ENCODE measurements around the gene SIAH3. TPM values are rescaled to one million over a fixed set of nuclear protein-coding genes. Genes with fewer than 3 reads are reported as not detected.

SIAH3 gene
- total and polyA plus RNA-seq, 10 donors: under 0.01 to 0.20 (median 0.06) TPM; not detected in 1

DNA sequence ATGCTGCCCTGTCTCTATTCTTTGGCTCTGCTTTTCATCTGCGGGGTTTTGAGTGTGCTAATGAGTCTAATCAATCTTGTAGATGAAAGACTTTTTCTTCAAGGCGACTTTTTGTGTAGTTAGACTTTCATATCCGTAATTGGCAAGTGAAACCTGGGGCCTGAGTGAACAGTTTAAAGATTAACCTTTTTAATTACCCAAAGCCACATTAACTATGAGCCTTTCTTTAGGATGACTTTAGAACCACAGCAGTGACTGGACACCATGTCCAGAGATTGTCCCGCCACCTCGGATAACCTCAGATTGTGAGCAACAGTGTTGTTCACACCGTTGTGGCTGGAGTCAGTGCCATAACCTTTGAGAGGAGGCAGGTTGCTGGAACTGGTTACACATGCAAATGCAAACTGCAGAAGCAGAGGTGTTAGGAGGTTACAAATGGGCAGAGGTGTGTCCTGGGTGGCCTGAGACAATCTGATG is 58.7 kb downstream of the SIAH3 start:
- intact Hi-C loops (cut with DNase I; ENCODE audit: low total_unique reads): no loop called here
- H3K4me1 ChIP-seq: no peaks in the 10 kb centered on the region
- no peak for DNase-seq
- H3K27ac ChIP-seq: no peak overlapping the region
- TF ChIP-seq POLR2A (IDR thresholded peaks at IDR 0.05) (no peak), POLR2AphosphoS5 (IDR thresholded peaks at IDR 0.05) (no peak)
- TF ChIP-seq, protein P1, sequence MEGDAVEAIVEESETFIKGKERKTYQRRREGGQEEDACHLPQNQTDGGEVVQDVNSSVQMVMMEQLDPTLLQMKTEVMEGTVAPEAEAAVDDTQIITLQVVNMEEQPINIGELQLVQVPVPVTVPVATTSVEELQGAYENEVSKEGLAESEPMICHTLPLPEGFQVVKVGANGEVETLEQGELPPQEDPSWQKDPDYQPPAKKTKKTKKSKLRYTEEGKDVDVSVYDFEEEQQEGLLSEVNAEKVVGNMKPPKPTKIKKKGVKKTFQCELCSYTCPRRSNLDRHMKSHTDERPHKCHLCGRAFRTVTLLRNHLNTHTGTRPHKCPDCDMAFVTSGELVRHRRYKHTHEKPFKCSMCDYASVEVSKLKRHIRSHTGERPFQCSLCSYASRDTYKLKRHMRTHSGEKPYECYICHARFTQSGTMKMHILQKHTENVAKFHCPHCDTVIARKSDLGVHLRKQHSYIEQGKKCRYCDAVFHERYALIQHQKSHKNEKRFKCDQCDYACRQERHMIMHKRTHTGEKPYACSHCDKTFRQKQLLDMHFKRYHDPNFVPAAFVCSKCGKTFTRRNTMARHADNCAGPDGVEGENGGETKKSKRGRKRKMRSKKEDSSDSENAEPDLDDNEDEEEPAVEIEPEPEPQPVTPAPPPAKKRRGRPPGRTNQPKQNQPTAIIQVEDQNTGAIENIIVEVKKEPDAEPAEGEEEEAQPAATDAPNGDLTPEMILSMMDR (IDR thresholded peaks at IDR 0.05 in 8 of 11, conservative IDR thresholded peaks at IDR 0.05 in 3 of 11): no peak
- H3K27me3 ChIP-seq (replicated peaks in 1 of 7): no peaks in the 10 kb centered on the region
- no peaks in the 10 kb centered on the region for H3K36me3 ChIP-seq
- WGBS, 5 donors: 73 to 81% (median 79%) methylated on average over 6 of the region's 6 CpGs
- no peak overlapping the region for H3K4me3 ChIP-seq
- peaks cover 0 to 7% (median 0%) of the 10 kb centered on the region in 8 donors for H3K9me3 ChIP-seq

DNA sequence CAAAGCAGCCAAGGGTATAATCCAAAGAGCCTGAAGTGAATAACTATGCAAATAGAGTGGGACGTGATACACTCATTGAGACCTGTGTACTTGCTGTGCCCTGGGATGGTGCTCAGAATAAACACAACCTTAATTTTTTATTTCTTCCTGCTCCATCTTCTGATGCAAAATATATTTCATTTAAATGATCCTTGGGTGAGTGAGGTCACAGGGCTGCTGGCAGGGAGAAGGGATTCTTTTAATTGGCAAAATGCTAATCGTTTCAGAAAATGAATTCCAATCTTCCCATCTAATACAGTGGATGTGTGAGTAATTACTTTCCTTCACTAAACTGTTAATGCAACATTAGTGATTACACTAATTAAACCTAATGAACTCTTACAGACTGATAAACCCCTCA is 63.5 kb downstream of the SIAH3 start:
- TF ChIP-seq, protein P1 (IDR thresholded peaks at IDR 0.05 in 8 of 11, conservative IDR thresholded peaks at IDR 0.05 in 3 of 11): no peak
- no peak for TF ChIP-seq POLR2A (IDR thresholded peaks at IDR 0.05)
- no peak for TF ChIP-seq POLR2AphosphoS5 (IDR thresholded peaks at IDR 0.05)
- no peak overlapping the region for H3K27ac ChIP-seq
- no peak overlapping the region for H3K4me3 ChIP-seq
- intact Hi-C loops (cut with DNase I; ENCODE audit: low total_unique reads): no loop called here
- DNase-seq: no peak
- 83 to 95% (median 88%) methylated on average over 2 of the region's 2 CpGs for WGBS, 5 donors
- no peaks in the 10 kb centered on the region for H3K9me3 ChIP-seq
- no peaks in the 10 kb centered on the region for H3K36me3 ChIP-seq
- H3K27me3 ChIP-seq (replicated peaks in 1 of 7): no peaks in the 10 kb centered on the region
- H3K4me1 ChIP-seq: no peaks in the 10 kb centered on the region

DNA sequence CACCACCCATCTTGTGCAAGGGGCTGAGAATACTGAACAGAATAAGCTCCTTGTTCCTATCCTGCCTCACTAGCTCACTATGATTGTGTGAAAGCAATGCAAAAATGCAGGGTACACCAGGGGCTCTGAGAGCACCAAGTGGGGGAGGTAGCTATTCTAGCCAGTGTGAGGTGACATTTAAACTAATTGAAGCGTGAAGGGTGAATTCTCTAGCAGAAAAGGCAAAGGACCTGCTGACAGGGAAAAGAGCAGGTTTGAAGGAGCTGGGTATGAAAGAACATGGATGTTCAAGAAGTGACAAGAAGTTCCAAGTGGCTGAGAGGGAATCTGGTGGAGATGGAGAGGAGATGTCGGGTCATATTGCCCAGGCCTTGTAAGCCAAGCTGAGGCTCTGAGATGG is 64.2 kb downstream of the SIAH3 start:
- 95 to 98% (median 96%) methylated on average over 2 of the region's 2 CpGs for WGBS, 5 donors
- Histone ChIP-seq H3K4me3 (no peak overlapping the region), H3K9me3 (no peaks in the 10 kb centered on the region), H3K27ac (no peak overlapping the region), H3K4me1 (no peaks in the 10 kb centered on the region), H3K27me3 (replicated peaks in 1 of 7) (no peaks in the 10 kb centered on the region), H3K36me3 (no peaks in the 10 kb centered on the region)
- DNase-seq: no peak
- intact Hi-C loops (cut with DNase I; ENCODE audit: low total_unique reads): no loop called here
- TF ChIP-seq, protein P1 (IDR thresholded peaks at IDR 0.05 in 8 of 11, conservative IDR thresholded peaks at IDR 0.05 in 3 of 11): no peak
- TF ChIP-seq POLR2A (IDR thresholded peaks at IDR 0.05) (no peak), POLR2AphosphoS5 (IDR thresholded peaks at IDR 0.05) (no peak)

DNA sequence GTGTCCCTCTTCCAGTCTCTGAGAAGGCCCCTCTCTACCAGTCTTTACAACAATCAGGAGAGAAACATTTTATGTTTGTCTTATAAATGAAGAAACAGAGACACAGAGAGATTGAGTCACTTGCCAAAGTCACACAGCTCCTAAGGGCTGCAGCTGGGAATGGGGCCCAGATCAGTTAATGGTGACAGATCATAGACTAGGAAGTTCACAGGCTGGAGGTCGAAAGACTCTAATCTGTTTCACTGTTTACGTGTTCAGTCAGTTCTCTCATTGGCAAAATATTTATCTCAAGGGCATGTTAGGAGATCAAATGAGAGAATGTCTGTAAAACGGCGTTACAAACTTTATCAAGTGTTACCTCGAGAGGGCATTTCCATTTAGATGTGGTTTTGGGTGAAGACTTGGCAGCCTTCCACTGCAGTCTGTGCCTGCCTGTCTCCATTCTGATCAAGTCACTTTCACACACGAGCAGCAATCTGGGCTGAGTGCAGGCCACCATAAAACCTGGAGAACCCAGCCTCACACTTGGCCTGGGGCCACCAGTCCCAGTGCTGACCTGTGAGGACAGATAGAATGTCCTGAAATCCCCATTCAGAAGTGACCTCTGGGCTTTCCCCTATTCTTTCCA is 65.1 kb downstream of the SIAH3 start:
- H3K36me3 ChIP-seq: no peaks in the 10 kb centered on the region
- H3K9me3 ChIP-seq: no peaks in the 10 kb centered on the region
- no peak overlapping the region for H3K4me3 ChIP-seq
- no peak for DNase-seq
- TF ChIP-seq POLR2AphosphoS5 (IDR thresholded peaks at IDR 0.05) (no peak), POLR2A (IDR thresholded peaks at IDR 0.05) (no peak)
- TF ChIP-seq, protein P1 (IDR thresholded peaks at IDR 0.05 in 8 of 11, conservative IDR thresholded peaks at IDR 0.05 in 3 of 11): no peak
- H3K27ac ChIP-seq: no peak overlapping the region
- 10 to 61% (median 13%) methylated on average over 6 of the region's 6 CpGs for WGBS, 5 donors
- no peaks in the 10 kb centered on the region for H3K4me1 ChIP-seq
- H3K27me3 ChIP-seq (replicated peaks in 1 of 7): no peaks in the 10 kb centered on the region
- intact Hi-C loops (cut with DNase I; ENCODE audit: low total_unique reads): no loop called here
